Measurements from ENCODE around the gene TMCC2.

DNA sequence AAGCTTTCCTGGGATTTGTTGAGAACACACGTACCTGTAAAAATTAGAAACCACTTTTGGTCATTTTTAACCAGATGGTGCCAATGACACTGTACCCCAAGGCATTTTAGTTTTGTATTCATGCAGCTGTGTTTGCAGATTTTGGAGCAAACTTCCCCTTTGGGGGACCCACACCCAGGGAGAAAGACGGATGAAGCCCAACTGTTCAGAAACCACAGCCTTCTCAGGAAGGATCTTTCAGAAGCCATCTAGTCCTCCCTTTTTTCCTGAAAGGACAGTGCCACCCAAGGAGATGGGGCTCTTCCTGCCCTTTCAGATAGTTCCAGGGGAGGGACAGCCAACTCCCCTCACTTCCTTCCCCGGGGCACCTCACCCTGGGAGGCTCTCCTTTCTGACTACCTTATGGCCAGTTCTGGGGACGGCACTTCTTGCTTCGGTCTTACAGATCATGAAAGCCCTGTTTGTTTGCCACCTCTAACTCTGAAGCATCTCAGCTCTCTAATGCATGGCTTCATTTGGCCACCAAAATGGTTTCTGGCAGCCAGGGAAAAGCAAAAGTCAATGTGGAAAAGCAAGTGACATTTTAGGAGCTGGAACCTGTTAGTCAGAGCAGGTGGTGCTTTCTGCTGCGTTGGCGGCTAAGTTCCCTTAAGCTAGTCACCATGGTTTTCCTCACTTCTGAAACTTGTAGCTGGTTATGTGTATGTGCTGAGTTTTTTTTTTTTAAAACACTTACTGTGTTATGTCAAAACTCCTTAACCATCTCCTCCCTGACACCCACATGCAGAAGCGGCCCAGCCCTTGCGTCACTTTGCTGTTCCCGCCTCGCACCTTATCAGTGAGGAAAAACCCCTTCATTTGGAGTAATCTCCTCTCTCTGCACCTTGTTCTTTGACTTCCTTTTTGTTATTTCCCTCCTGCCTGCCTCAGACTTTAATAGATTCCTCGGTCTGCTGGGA is 10.1 kb downstream of the TMCC2 start:
- TF ChIP-seq, protein P1, sequence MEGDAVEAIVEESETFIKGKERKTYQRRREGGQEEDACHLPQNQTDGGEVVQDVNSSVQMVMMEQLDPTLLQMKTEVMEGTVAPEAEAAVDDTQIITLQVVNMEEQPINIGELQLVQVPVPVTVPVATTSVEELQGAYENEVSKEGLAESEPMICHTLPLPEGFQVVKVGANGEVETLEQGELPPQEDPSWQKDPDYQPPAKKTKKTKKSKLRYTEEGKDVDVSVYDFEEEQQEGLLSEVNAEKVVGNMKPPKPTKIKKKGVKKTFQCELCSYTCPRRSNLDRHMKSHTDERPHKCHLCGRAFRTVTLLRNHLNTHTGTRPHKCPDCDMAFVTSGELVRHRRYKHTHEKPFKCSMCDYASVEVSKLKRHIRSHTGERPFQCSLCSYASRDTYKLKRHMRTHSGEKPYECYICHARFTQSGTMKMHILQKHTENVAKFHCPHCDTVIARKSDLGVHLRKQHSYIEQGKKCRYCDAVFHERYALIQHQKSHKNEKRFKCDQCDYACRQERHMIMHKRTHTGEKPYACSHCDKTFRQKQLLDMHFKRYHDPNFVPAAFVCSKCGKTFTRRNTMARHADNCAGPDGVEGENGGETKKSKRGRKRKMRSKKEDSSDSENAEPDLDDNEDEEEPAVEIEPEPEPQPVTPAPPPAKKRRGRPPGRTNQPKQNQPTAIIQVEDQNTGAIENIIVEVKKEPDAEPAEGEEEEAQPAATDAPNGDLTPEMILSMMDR (IDR thresholded peaks at IDR 0.05; ENCODE audit: control extremely low read depth in 1 of 3, insufficient read depth in 1 of 3, low read depth in 1 of 3, low read length in 3 of 3), result no peak
- TF ChIP-seq CHD1 (IDR thresholded peaks at IDR 0.05; ENCODE audit: low read depth, low read length) (no peak), EP300 (IDR thresholded peaks at IDR 0.05; ENCODE audit: borderline replicate concordance in 1 of 2, low read depth in 2 of 2, low read length in 2 of 2) (no peak), JUND (IDR thresholded peaks at IDR 0.05; ENCODE audit: low read length) (no peak), RFX5 (IDR thresholded peaks at IDR 0.05; ENCODE audit: borderline replicate concordance, low read depth, low read length) (no peak), ZNF274 (IDR thresholded peaks at IDR 0.05; ENCODE audit: borderline replicate concordance, extremely low read depth, low read length) (no peak), TAF1 (IDR thresholded peaks at IDR 0.05; ENCODE audit: low read depth, low read length) (no peak)

Measured in H1 (cell line).